MM.1S (cell line): ENCODE measurements around the gene HCCS.
A peak's percentile ranks its signal among the peaks of the same experiment; 100 is the strongest.

ENCODE experiments used
- DNase-seq: peaks from one replicate; pipeline ENCODE4 v3.0.0-alpha.2; 2015
- H2AFZ ChIP-seq: fragments of 300-600 bp; sonication (generic); 2 replicates; pipeline ENCODE4 v1.6.0; 2016; ENCODE audit warnings: antibody characterized with exemption, low read length
- H3F3A ChIP-seq: fragments of 300-600 bp; sonication (generic); 2 replicates; pipeline ENCODE4 v1.6.1; 2016; ENCODE audit warnings: mild to moderate bottlenecking, antibody characterized with exemption, low read length, moderate library complexity, mixed read lengths; ENCODE audit not compliant: insufficient read depth
- H3K27ac ChIP-seq: fragments of 300-600 bp; sonication (generic); 2 replicates; pipeline ENCODE4 v1.5.1; 2016; ENCODE audit warnings: mild to moderate bottlenecking, low read length
- H3K27me3 ChIP-seq: fragments of 300-600 bp; sonication (generic); replicated peaks from 2 replicates; pipeline ENCODE4 v1.6.0; 2016; ENCODE audit warnings: low read length; ENCODE audit not compliant: insufficient read depth
- H3K36me3 ChIP-seq: fragments of 300-600 bp; sonication (generic); replicated peaks from 2 replicates; pipeline ENCODE4 v1.6.1; 2016; ENCODE audit warnings: mild to moderate bottlenecking, low read length, mixed read lengths; ENCODE audit not compliant: insufficient read depth
- H3K4me1 ChIP-seq: fragments of 300-600 bp; sonication (generic); 2 replicates; pipeline ENCODE4 v1.6.1; 2016; ENCODE audit warnings: low read length, mixed read lengths
- H3K4me2 ChIP-seq: fragments of 300-600 bp; sonication (generic); 2 replicates; pipeline ENCODE4 v1.6.0; 2016; ENCODE audit warnings: low read depth, low read length
- H3K4me3 ChIP-seq: fragments of 300-600 bp; sonication (generic); 2 replicates; pipeline ENCODE4 v1.5.1; 2016; ENCODE audit warnings: low read length, mixed read lengths
- H3K79me2 ChIP-seq: fragments of 300-600 bp; sonication (generic); 2 replicates; pipeline ENCODE4 v1.6.1; 2016; ENCODE audit warnings: mixed run types, low read length, mixed read lengths
- H3K9ac ChIP-seq: fragments of 300-600 bp; sonication (generic); 2 replicates; pipeline ENCODE4 v1.6.1; 2016; ENCODE audit warnings: low read length, mixed read lengths
- H3K9me2 ChIP-seq: fragments of 300-600 bp; sonication (generic); replicated peaks from 2 replicates; pipeline ENCODE4 v1.6.1; 2016; ENCODE audit warnings: mild to moderate bottlenecking, low read length, mixed read lengths; ENCODE audit not compliant: insufficient read depth
- H3K9me3 ChIP-seq: fragments of 300-600 bp; sonication (generic); replicated peaks from 2 replicates; pipeline ENCODE4 v1.6.1; 2016; ENCODE audit warnings: mild to moderate bottlenecking, low read length, mixed read lengths; ENCODE audit not compliant: insufficient read depth
- H4K20me1 ChIP-seq: fragments of 300-600 bp; sonication (generic); 2 replicates; pipeline ENCODE4 v1.6.1; 2016; ENCODE audit warnings: mild to moderate bottlenecking, low read length, moderate library complexity, mixed read lengths; ENCODE audit not compliant: insufficient read depth
- CTCF ChIP-seq: fragments of 300-600 bp; sonication (generic); IDR thresholded peaks from 2 replicates; pipeline ENCODE4 v1.5.1; 2016; ENCODE audit warnings: antibody characterized with exemption, low read length, mixed read lengths
- EZH2 ChIP-seq: fragments of 300-600 bp; sonication (generic); optimal IDR thresholded peaks from 2 replicates; pipeline ENCODE3; 2017; ENCODE audit warnings: low read depth, mild to moderate bottlenecking, antibody characterized with exemption, low read length, mixed read lengths
- EZH2phosphoT487 ChIP-seq: fragments of 300-600 bp; sonication (generic); IDR thresholded peaks from 2 replicates; pipeline ENCODE4 v1.6.1; 2018; ENCODE audit warnings: antibody characterized with exemption, low read length

HCCS gene

GRCh38 chrX:11097933-11098332 is 13.2 kb upstream of the HCCS start:
- TF ChIP-seq EZH2phosphoT487 (no peak), EZH2 (no peak), CTCF (no peak)
- Histone ChIP-seq H3K9me3 (no peaks in the 10 kb centered on the region), H3K27me3 (no peaks in the 10 kb centered on the region)

GRCh38 chrX:11099465-11099864 is 11.7 kb upstream of the HCCS start:
- TF ChIP-seq CTCF = no peak
- TF ChIP-seq EZH2phosphoT487 = no peak
- no peak for TF ChIP-seq EZH2
- DNase-seq = no peak
- Histone ChIP-seq H3K9me3 (no peaks in the 10 kb centered on the region), H4K20me1 (no peaks in the 10 kb centered on the region), H2AFZ (no peak overlapping the region), H3K9ac (no peak overlapping the region), H3K4me3 (no peak overlapping the region), H3K27me3 (no peaks in the 10 kb centered on the region), H3K79me2 (no peaks in the 10 kb centered on the region), H3K9me2 (no peaks in the 10 kb centered on the region), H3K27ac (no peak overlapping the region), H3K4me2 (no peak overlapping the region), H3K36me3 (no peaks in the 10 kb centered on the region), H3F3A (no peaks in the 10 kb centered on the region), H3K4me1 (no peaks in the 10 kb centered on the region)

More at GRCh38 chrX:11097933-11098332, 13.2 kb upstream of the HCCS start:
- Histone ChIP-seq H3K9ac (no peak overlapping the region), H3K4me1 (no peaks in the 10 kb centered on the region), H2AFZ (no peak overlapping the region), H3K4me3 (no peak overlapping the region), H4K20me1 (no peaks in the 10 kb centered on the region), H3K9me2 (no peaks in the 10 kb centered on the region), H3K27ac (no peak overlapping the region), H3K4me2 (no peak overlapping the region), H3K79me2 (no peaks in the 10 kb centered on the region), H3K36me3 (no peaks in the 10 kb centered on the region), H3F3A (no peaks in the 10 kb centered on the region)
- DNase-seq = no peak

GRCh38 chrX:11100281-11101035 is 10.7 kb upstream of the HCCS start:
- no peaks in the 10 kb centered on the region for H3K36me3 ChIP-seq
- DNase-seq = no peak
- H3K4me1 ChIP-seq = no peaks in the 10 kb centered on the region
- H3K4me2 ChIP-seq = no peak overlapping the region
- H3F3A ChIP-seq = no peaks in the 10 kb centered on the region
- no peak overlapping the region for H3K27ac ChIP-seq
- no peak overlapping the region for H2AFZ ChIP-seq
- no peaks in the 10 kb centered on the region for H3K9me2 ChIP-seq
- H3K79me2 ChIP-seq = no peaks in the 10 kb centered on the region
- H3K9me3 ChIP-seq = no peaks in the 10 kb centered on the region
- no peaks in the 10 kb centered on the region for H3K27me3 ChIP-seq
- H4K20me1 ChIP-seq = no peaks in the 10 kb centered on the region
- TF ChIP-seq EZH2 = no peak
- no peak for TF ChIP-seq EZH2phosphoT487
- TF ChIP-seq CTCF = peak; percentile 46
- H3K4me3 ChIP-seq = no peak overlapping the region
- H3K9ac ChIP-seq = no peak overlapping the region
